NCI-H128 (cell line): ENCODE data around the gene NTNG1.
A peak's percentile ranks its signal among the peaks of the same experiment; 100 is the strongest.

Experiments
- DNase-seq: peaks from one replicate; lab custom pipeline; 2025; ENCODE audit not compliant: unreplicated experiment; lab: John Stamatoyannopoulos, UW

Gene NTNG1

GRCh38 chr1:107323784-107324183, 182.9 kb downstream of the NTNG1 start:
- no peak for DNase-seq

GRCh38 chr1:107326824-107327445, 186.1 kb downstream of the NTNG1 start:
- no peak for DNase-seq

- no peak for DNase-seq
These were observed 186.6 kb downstream of the NTNG1 start for GRCh38 chr1:107327446-107327845.

- no peak for DNase-seq
These were observed 187.2 kb downstream of the NTNG1 start for GRCh38 chr1:107328087-107328486.

- DNase-seq = no peak
These were observed 198.9 kb downstream of the NTNG1 start for GRCh38 chr1:107339775-107340174.

- no peak for DNase-seq
These were observed 201.5 kb downstream of the NTNG1 start for GRCh38 chr1:107342316-107342715.

GRCh38 chr1:107342768-107343167, 201.9 kb downstream of the NTNG1 start:
- DNase-seq = no peak

- no peak for DNase-seq
These were observed 202.8 kb downstream of the NTNG1 start for GRCh38 chr1:107343601-107344000.

- no peak for DNase-seq
These were observed 203.5 kb downstream of the NTNG1 start for GRCh38 chr1:107344268-107344760.

GRCh38 chr1:107344836-107345235, 204.0 kb downstream of the NTNG1 start:
- no peak for DNase-seq

- DNase-seq = no peak
These were observed 212.0 kb downstream of the NTNG1 start for GRCh38 chr1:107352850-107353249.

GRCh38 chr1:107357376-107357775, 216.5 kb downstream of the NTNG1 start:
- no peak for DNase-seq

GRCh38 chr1:107358619-107359327, 217.9 kb downstream of the NTNG1 start:
- DNase-seq = no peak

GRCh38 chr1:107359472-107360241, 218.8 kb downstream of the NTNG1 start:
- no peak for DNase-seq

GRCh38 chr1:107362468-107363140, 221.8 kb downstream of the NTNG1 start:
- no peak for DNase-seq

- no peak for DNase-seq
These were observed 222.3 kb downstream of the NTNG1 start for GRCh38 chr1:107363154-107363553.

GRCh38 chr1:107365527-107366240, 224.8 kb downstream of the NTNG1 start:
- peak; percentile 56 for DNase-seq

GRCh38 chr1:107378426-107378825, 237.6 kb downstream of the NTNG1 start:
- no peak for DNase-seq

GRCh38 chr1:107378866-107379265, 238.0 kb downstream of the NTNG1 start:
- DNase-seq = no peak

GRCh38 chr1:107379826-107380225, 239.0 kb downstream of the NTNG1 start:
- no peak for DNase-seq
